HL-60 (cell line): ENCODE results near the gene SLC2A13.

ENCODE experiments used
- DNase-seq, 2 experiments: peaks; one replicate each; pipeline ENCODE4 v3.0.0-alpha.2; 2010 to 2020; ENCODE audit warnings: low read depth in 1 of 2, low spot score in 1 of 2
- H3K27ac ChIP-seq: fragments of 250-450 bp; sonication (Bioruptor Pico); replicated peaks from 2 replicates; pipeline ENCODE4 v1.5.1; 2020; ENCODE audit warnings: mild to moderate bottlenecking, moderate library complexity
- H3K27me3 ChIP-seq: fragments of 250-450 bp; sonication (Bioruptor Pico); 2 replicates; pipeline ENCODE4 v1.5.1; 2021; ENCODE audit warnings: mild to moderate bottlenecking, moderate library complexity; ENCODE audit not compliant: insufficient read depth, poor library complexity, severe bottlenecking
- H3K4me3 ChIP-seq: replicated peaks from 2 replicates; pipeline ENCODE4 v1.5.1; 2011; ENCODE audit warnings: mild to moderate bottlenecking, control low read depth, low read length; ENCODE audit not compliant: insufficient read depth
- GABPA ChIP-seq: IDR thresholded peaks from 2 replicates; pipeline ENCODE4 v1.6.1; 2012; ENCODE audit warnings: low read depth
- POLR2AphosphoS5 ChIP-seq: IDR thresholded peaks from 2 replicates; pipeline ENCODE4 v1.6.1; 2012; ENCODE audit warnings: low read depth
- SPI1 ChIP-seq: IDR thresholded peaks from 2 replicates; pipeline ENCODE4 v1.6.1; 2012; ENCODE audit warnings: low read depth, mild to moderate bottlenecking, borderline replicate concordance
- TF ChIP-seq, protein P1 (sequence below): IDR thresholded peaks from 2 replicates; pipeline ENCODE4 v1.6.1; 2012; ENCODE audit warnings: low read depth; ENCODE audit not compliant: insufficient replicate concordance
- TF ChIP-seq, protein P2 (sequence below): IDR thresholded peaks from one replicate; pipeline ENCODE4 v1.5.1; 2011; ENCODE audit warnings: low read length, control low read depth, inconsistent platforms; ENCODE audit not compliant: insufficient read depth

SLC2A13 gene

DNA sequence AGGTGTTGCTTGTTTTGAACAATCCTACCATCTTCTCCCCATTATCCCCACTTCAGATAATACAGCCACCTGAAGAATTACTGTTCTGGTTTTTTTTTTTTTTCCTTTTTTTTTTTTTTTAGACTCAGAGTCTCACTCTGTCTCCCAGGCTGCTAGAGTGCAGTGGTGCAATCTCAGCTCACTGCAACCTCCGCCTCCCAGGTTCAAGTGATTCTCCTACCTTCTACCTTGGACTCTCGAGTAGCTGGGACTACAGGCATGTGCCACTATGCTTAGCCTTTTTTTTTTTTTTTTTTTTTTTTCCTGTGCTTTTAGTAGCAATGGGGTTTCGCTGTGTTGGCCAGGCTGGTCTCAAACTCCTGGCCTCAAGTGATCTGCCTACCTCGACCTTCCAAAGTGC lies 306.9 kb downstream of the SLC2A13 start:
- Histone ChIP-seq H3K27ac (no peak overlapping the region), H3K4me3 (no peak overlapping the region), H3K27me3 (no peaks in the 10 kb centered on the region)
- TF ChIP-seq, protein P1, sequence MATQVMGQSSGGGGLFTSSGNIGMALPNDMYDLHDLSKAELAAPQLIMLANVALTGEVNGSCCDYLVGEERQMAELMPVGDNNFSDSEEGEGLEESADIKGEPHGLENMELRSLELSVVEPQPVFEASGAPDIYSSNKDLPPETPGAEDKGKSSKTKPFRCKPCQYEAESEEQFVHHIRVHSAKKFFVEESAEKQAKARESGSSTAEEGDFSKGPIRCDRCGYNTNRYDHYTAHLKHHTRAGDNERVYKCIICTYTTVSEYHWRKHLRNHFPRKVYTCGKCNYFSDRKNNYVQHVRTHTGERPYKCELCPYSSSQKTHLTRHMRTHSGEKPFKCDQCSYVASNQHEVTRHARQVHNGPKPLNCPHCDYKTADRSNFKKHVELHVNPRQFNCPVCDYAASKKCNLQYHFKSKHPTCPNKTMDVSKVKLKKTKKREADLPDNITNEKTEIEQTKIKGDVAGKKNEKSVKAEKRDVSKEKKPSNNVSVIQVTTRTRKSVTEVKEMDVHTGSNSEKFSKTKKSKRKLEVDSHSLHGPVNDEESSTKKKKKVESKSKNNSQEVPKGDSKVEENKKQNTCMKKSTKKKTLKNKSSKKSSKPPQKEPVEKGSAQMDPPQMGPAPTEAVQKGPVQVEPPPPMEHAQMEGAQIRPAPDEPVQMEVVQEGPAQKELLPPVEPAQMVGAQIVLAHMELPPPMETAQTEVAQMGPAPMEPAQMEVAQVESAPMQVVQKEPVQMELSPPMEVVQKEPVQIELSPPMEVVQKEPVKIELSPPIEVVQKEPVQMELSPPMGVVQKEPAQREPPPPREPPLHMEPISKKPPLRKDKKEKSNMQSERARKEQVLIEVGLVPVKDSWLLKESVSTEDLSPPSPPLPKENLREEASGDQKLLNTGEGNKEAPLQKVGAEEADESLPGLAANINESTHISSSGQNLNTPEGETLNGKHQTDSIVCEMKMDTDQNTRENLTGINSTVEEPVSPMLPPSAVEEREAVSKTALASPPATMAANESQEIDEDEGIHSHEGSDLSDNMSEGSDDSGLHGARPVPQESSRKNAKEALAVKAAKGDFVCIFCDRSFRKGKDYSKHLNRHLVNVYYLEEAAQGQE, result no peak
- TF ChIP-seq POLR2AphosphoS5 (no peak), GABPA (no peak), SPI1 (no peak)
- TF ChIP-seq, protein P2, sequence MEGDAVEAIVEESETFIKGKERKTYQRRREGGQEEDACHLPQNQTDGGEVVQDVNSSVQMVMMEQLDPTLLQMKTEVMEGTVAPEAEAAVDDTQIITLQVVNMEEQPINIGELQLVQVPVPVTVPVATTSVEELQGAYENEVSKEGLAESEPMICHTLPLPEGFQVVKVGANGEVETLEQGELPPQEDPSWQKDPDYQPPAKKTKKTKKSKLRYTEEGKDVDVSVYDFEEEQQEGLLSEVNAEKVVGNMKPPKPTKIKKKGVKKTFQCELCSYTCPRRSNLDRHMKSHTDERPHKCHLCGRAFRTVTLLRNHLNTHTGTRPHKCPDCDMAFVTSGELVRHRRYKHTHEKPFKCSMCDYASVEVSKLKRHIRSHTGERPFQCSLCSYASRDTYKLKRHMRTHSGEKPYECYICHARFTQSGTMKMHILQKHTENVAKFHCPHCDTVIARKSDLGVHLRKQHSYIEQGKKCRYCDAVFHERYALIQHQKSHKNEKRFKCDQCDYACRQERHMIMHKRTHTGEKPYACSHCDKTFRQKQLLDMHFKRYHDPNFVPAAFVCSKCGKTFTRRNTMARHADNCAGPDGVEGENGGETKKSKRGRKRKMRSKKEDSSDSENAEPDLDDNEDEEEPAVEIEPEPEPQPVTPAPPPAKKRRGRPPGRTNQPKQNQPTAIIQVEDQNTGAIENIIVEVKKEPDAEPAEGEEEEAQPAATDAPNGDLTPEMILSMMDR, result no peak
- DNase-seq, result no peak

DNA sequence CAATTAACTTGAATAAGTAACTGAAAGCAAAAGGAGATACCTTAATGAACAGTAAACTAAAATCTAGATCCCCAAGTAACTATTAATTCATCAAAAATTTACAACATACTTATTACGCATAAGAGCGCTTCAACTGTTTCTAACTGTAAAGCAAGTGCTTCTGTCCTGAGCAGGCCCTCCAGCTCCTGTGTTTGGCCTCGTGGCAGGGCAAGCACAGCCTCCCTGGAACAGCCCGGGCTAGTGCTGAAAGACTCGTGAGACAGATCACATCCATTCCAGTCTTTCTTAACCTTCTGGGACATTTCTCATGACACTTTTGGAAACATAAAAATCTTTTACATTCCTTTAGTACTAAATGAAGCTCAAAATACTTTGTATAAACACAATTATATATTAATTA lies 307.5 kb downstream of the SLC2A13 start:
- Histone ChIP-seq H3K27ac (no peak overlapping the region), H3K4me3 (no peak overlapping the region), H3K27me3 (no peaks in the 10 kb centered on the region)
- DNase-seq, result no peak
- TF ChIP-seq SPI1 (no peak), POLR2AphosphoS5 (no peak), GABPA (no peak)
- TF ChIP-seq, protein P2, result no peak
- TF ChIP-seq, protein P1, result no peak

DNA sequence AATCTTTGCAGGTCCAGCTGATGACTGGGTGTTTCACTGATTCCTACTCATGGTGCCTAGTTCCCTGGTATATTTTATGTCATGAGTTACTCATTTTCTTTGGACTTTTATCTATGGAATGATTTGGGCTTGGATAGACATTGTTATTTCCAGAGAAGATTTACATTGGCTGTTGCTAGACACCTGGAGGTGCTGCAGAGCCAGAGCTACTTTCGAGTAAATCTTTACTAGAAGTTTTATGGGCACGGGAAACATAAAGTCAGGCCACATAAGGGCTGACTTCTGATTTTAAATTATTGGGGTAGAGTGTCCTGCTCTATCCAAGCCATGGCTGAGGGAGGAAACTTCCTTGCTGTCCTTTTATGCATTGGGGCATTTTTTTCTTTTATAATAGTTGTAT lies 310.4 kb downstream of the SLC2A13 start:
- no peak overlapping the region for H3K4me3 ChIP-seq

More for the DNA sequence above, 310.4 kb downstream of the SLC2A13 start:
- Histone ChIP-seq H3K27me3 (no peaks in the 10 kb centered on the region), H3K27ac (no peak overlapping the region)
- no peak for DNase-seq
- TF ChIP-seq SPI1 (no peak), POLR2AphosphoS5 (no peak), GABPA (no peak)
- TF ChIP-seq, protein P1, result no peak
- TF ChIP-seq, protein P2, result no peak
